HEK293 (cell line): ENCODE data around the gene PRPF6.
A peak's percentile ranks its signal among the peaks of the same experiment; 100 is the strongest.

Experiments used
- CTCF ChIA-PET: fragments of 350-600 bp; formaldehyde crosslinking; extraction: SDS; loops from one replicate; lab custom pipeline; 2021; ENCODE audit warnings: antibody characterized with exemption; lab: Yijun Ruan, JAX
- POLR2A ChIA-PET: fragments of 300-600 bp; formaldehyde crosslinking; extraction: SDS; loops from one replicate; lab custom pipeline; 2020; ENCODE audit warnings: antibody characterized with exemption, inconsistent platforms; lab: Yijun Ruan, JAX
- H3K27ac ChIP-seq: fragments of 200-500 bp; sonication (Bioruptor generic); 2 replicates; pipeline ENCODE4 v1.5.1; 2014; ENCODE audit warnings: low read depth, low read length, control low read depth, inconsistent platforms; ENCODE audit errors: extremely low read depth
- H3K36me3 ChIP-seq, 2 experiments: fragments of 200-500 bp in 1 of 2; sonication (Bioruptor generic) in 1 of 2; 1 replicate in 1 of 2; 2 replicates in 1 of 2; pipeline ENCODE4 v1.5.1; 2014 to 2017; ENCODE audit warnings: inconsistent platforms in 2 of 2, low read length in 2 of 2; ENCODE audit not compliant: control insufficient read depth in 2 of 2, insufficient read depth in 1 of 2
- H3K4me1 ChIP-seq: fragments of 200-500 bp; sonication (Bioruptor generic); 2 replicates; pipeline ENCODE4 v1.5.1; 2014; ENCODE audit warnings: mild to moderate bottlenecking, low read length, inconsistent platforms; ENCODE audit not compliant: control insufficient read depth, insufficient read depth
- H3K4me3 ChIP-seq: 2 replicates; pipeline ENCODE4 v1.5.1; 2011; ENCODE audit warnings: low read depth, mild to moderate bottlenecking, control low read depth, low read length, moderate library complexity
- H3K9me3 ChIP-seq: fragments of 200-500 bp; sonication (Bioruptor generic); 2 replicates; pipeline ENCODE4 v1.5.1; 2014; ENCODE audit warnings: low read depth, low read length, inconsistent platforms; ENCODE audit not compliant: control insufficient read depth, insufficient read depth
- FEZF1 ChIP-seq: fragments of 450-650 bp; formaldehyde crosslinking; IDR thresholded peaks from 2 replicates; pipeline ENCODE4 v1.5.1; 2016; ENCODE audit warnings: missing biosample characterization, missing genetic modification characterization
- GLIS1 ChIP-seq: fragments of 450-650 bp; formaldehyde crosslinking; IDR thresholded peaks from 2 replicates; pipeline ENCODE4 v1.5.1; 2016; ENCODE audit warnings: missing biosample characterization, missing genetic modification characterization
- MZF1 ChIP-seq: fragments of 450-650 bp; formaldehyde crosslinking; IDR thresholded peaks from 2 replicates; pipeline ENCODE4 v1.5.1; 2017; ENCODE audit warnings: missing biosample characterization, missing genetic modification characterization, borderline replicate concordance
- REPIN1 ChIP-seq: fragments of 450-650 bp; formaldehyde crosslinking; IDR thresholded peaks from 2 replicates; pipeline ENCODE4 v1.5.1; 2017; ENCODE audit warnings: missing biosample characterization, missing genetic modification characterization, low read depth
- SP2 ChIP-seq: fragments of 450-650 bp; formaldehyde crosslinking; IDR thresholded peaks from 2 replicates; pipeline ENCODE4 v1.5.1; 2016; ENCODE audit warnings: missing biosample characterization, missing genetic modification characterization
- TRIM28 ChIP-seq: IDR thresholded peaks from 2 replicates; pipeline ENCODE4 v1.6.1; 2011; ENCODE audit warnings: low read length, control low read depth, borderline replicate concordance
- ZBTB7A ChIP-seq: fragments of 450-650 bp; formaldehyde crosslinking; IDR thresholded peaks from 2 replicates; pipeline ENCODE4 v1.5.1; 2016; ENCODE audit warnings: low read depth, missing biosample characterization, missing genetic modification characterization
- ZNF146 ChIP-seq: fragments of 450-650 bp; formaldehyde crosslinking; IDR thresholded peaks from 2 replicates; pipeline ENCODE4 v1.5.1; 2016; ENCODE audit warnings: missing biosample characterization, missing genetic modification characterization
- ZNF157 ChIP-seq: fragments of 450-650 bp; formaldehyde crosslinking; IDR thresholded peaks from 2 replicates; pipeline ENCODE4 v1.5.1; 2016; ENCODE audit warnings: missing biosample characterization, missing genetic modification characterization
- ZNF24 ChIP-seq: fragments of 450-650 bp; formaldehyde crosslinking; IDR thresholded peaks from 2 replicates; pipeline ENCODE4 v1.5.1; 2016; ENCODE audit warnings: missing biosample characterization, missing genetic modification characterization
- ZNF324 ChIP-seq: fragments of 450-650 bp; formaldehyde crosslinking; IDR thresholded peaks from 2 replicates; pipeline ENCODE4 v1.5.1; 2016; ENCODE audit warnings: missing biosample characterization, missing genetic modification characterization
- ZNF335 ChIP-seq: fragments of 450-650 bp; formaldehyde crosslinking; conservative IDR thresholded peaks from 2 replicates; pipeline ENCODE4 v1.5.1; 2016; ENCODE audit warnings: missing biosample characterization, missing genetic modification characterization
- ZNF416 ChIP-seq: fragments of 450-650 bp; formaldehyde crosslinking; IDR thresholded peaks from 2 replicates; pipeline ENCODE4 v1.5.1; 2016; ENCODE audit warnings: missing biosample characterization, missing genetic modification characterization
- ZNF423 ChIP-seq: fragments of 450-650 bp; formaldehyde crosslinking; IDR thresholded peaks from 2 replicates; pipeline ENCODE4 v1.5.1; 2016; ENCODE audit warnings: missing biosample characterization, missing genetic modification characterization
- ZNF501 ChIP-seq: fragments of 450-650 bp; formaldehyde crosslinking; IDR thresholded peaks from 2 replicates; pipeline ENCODE4 v1.5.1; 2016; ENCODE audit warnings: missing biosample characterization, missing genetic modification characterization
- ZNF560 ChIP-seq: fragments of 450-650 bp; formaldehyde crosslinking; IDR thresholded peaks from 2 replicates; pipeline ENCODE4 v1.5.1; 2017; ENCODE audit warnings: missing biosample characterization, missing genetic modification characterization, borderline replicate concordance
- ZNF561 ChIP-seq: fragments of 450-650 bp; IDR thresholded peaks from 2 replicates; pipeline ENCODE4 v1.5.1; 2018; ENCODE audit warnings: missing biosample characterization, missing genetic modification characterization, borderline replicate concordance
- ZNF610 ChIP-seq: fragments of 450-650 bp; formaldehyde crosslinking; IDR thresholded peaks from 2 replicates; pipeline ENCODE4 v1.5.1; 2016; ENCODE audit warnings: missing biosample characterization, missing genetic modification characterization, borderline replicate concordance
- ZNF626 ChIP-seq: fragments of 450-650 bp; sonication (Bioruptor Pico); formaldehyde crosslinking; IDR thresholded peaks from 2 replicates; pipeline ENCODE4 v1.5.1; 2018; ENCODE audit warnings: missing biosample characterization, missing genetic modification characterization, inconsistent platforms
- ZNF768 ChIP-seq: fragments of 450-650 bp; formaldehyde crosslinking; IDR thresholded peaks from 2 replicates; pipeline ENCODE4 v1.5.1; 2018; ENCODE audit warnings: missing biosample characterization, mild to moderate bottlenecking, missing genetic modification characterization
- ZNF777 ChIP-seq: fragments of 450-650 bp; formaldehyde crosslinking; IDR thresholded peaks from 2 replicates; pipeline ENCODE4 v1.5.1; 2017; ENCODE audit warnings: missing biosample characterization, missing genetic modification characterization, borderline replicate concordance
- ZXDB ChIP-seq: fragments of 450-650 bp; formaldehyde crosslinking; IDR thresholded peaks from 2 replicates; pipeline ENCODE4 v1.5.1; 2016; ENCODE audit warnings: missing biosample characterization, missing genetic modification characterization
- TF ChIP-seq, protein P1 (sequence below): fragments of 450-650 bp; formaldehyde crosslinking; IDR thresholded peaks from 2 replicates; pipeline ENCODE4 v1.5.1; 2016; ENCODE audit warnings: missing biosample characterization, missing genetic modification characterization, borderline replicate concordance
- TF ChIP-seq, protein P2 (sequence below): sonication (generic); formaldehyde crosslinking; IDR thresholded peaks from 2 replicates; pipeline ENCODE4 v1.8.1; 2022; ENCODE audit warnings: mild to moderate bottlenecking, moderate library complexity, missing genetic modification reagents
- TF ChIP-seq, protein P3 (sequence below): fragments of 450-650 bp; formaldehyde crosslinking; IDR thresholded peaks from 2 replicates; pipeline ENCODE4 v1.5.1; 2016; ENCODE audit warnings: missing biosample characterization, missing genetic modification characterization
- TF ChIP-seq, protein P4 (sequence below): fragments of 450-650 bp; formaldehyde crosslinking; IDR thresholded peaks from 2 replicates; pipeline ENCODE4; 2016; ENCODE audit warnings: missing biosample characterization, missing genetic modification characterization
- TF ChIP-seq, protein P5 (sequence below): fragments of 450-650 bp; formaldehyde crosslinking; IDR thresholded peaks from 2 replicates; pipeline ENCODE4 v1.5.1; 2016; ENCODE audit warnings: missing biosample characterization, missing genetic modification characterization

Gene PRPF6

DNA sequence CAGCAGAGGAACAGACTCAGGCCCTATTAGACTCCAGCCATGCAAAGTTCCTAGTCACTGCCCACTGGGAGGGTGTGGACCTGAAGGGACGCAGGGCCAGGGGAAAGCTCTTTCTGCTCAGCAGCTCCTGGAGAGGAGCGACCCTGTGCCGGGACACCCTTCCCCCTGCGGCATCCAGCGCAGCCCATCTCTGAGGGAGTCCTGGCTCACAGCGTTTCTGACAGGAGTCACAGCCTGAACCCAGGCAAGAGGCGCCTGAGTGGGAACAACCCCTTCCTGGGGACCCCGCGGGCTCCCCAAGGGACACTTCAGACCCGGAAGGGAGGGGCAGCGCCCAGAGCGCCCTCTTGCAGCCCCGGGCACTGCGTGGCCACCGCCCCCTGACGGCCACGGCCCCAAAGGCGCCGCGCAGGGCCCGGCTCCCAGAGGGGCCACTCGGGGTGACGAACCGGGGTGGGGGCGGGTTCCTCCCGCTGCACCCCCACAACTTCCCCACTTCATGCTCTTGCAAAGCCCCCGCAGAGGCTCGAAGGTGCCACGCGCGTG, 25.6 kb upstream of the PRPF6 start (continued):
- TF ChIP-seq, protein P1, sequence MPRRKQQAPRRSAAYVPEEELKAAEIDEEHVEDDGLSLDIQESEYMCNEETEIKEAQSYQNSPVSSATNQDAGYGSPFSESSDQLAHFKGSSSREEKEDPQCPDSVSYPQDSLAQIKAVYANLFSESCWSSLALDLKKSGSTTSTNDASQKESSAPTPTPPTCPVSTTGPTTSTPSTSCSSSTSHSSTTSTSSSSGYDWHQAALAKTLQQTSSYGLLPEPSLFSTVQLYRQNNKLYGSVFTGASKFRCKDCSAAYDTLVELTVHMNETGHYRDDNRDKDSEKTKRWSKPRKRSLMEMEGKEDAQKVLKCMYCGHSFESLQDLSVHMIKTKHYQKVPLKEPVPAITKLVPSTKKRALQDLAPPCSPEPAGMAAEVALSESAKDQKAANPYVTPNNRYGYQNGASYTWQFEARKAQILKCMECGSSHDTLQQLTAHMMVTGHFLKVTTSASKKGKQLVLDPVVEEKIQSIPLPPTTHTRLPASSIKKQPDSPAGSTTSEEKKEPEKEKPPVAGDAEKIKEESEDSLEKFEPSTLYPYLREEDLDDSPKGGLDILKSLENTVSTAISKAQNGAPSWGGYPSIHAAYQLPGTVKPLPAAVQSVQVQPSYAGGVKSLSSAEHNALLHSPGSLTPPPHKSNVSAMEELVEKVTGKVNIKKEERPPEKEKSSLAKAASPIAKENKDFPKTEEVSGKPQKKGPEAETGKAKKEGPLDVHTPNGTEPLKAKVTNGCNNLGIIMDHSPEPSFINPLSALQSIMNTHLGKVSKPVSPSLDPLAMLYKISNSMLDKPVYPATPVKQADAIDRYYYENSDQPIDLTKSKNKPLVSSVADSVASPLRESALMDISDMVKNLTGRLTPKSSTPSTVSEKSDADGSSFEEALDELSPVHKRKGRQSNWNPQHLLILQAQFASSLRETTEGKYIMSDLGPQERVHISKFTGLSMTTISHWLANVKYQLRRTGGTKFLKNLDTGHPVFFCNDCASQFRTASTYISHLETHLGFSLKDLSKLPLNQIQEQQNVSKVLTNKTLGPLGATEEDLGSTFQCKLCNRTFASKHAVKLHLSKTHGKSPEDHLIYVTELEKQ (tag by site-specific recombination): no peak
- no peak for TF ChIP-seq ZNF626 (tag by site-specific recombination)
- no peak for TF ChIP-seq ZNF768 (tag by site-specific recombination)
- TF ChIP-seq REPIN1 (tag by site-specific recombination): no peak
- TF ChIP-seq GLIS1 (tag by site-specific recombination): peak; percentile 49
- TF ChIP-seq ZNF610 (tag by site-specific recombination): no peak
- TF ChIP-seq, protein P2, sequence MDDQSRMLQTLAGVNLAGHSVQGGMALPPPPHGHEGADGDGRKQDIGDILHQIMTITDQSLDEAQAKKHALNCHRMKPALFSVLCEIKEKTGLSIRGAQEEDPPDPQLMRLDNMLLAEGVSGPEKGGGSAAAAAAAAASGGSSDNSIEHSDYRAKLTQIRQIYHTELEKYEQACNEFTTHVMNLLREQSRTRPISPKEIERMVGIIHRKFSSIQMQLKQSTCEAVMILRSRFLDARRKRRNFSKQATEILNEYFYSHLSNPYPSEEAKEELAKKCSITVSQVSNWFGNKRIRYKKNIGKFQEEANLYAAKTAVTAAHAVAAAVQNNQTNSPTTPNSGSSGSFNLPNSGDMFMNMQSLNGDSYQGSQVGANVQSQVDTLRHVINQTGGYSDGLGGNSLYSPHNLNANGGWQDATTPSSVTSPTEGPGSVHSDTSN (CRISPR knock-in tag): no peak
- TF ChIP-seq, protein P3, sequence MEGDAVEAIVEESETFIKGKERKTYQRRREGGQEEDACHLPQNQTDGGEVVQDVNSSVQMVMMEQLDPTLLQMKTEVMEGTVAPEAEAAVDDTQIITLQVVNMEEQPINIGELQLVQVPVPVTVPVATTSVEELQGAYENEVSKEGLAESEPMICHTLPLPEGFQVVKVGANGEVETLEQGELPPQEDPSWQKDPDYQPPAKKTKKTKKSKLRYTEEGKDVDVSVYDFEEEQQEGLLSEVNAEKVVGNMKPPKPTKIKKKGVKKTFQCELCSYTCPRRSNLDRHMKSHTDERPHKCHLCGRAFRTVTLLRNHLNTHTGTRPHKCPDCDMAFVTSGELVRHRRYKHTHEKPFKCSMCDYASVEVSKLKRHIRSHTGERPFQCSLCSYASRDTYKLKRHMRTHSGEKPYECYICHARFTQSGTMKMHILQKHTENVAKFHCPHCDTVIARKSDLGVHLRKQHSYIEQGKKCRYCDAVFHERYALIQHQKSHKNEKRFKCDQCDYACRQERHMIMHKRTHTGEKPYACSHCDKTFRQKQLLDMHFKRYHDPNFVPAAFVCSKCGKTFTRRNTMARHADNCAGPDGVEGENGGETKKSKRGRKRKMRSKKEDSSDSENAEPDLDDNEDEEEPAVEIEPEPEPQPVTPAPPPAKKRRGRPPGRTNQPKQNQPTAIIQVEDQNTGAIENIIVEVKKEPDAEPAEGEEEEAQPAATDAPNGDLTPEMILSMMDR (tag by site-specific recombination): peak; percentile 89
- TF ChIP-seq ZXDB (tag by site-specific recombination): no peak
- peak; percentile 39; the same call in 1 of the 2 replicates for TF ChIP-seq ZNF561
- no peak for TF ChIP-seq ZNF324 (tag by site-specific recombination)
- no peak for TF ChIP-seq ZNF146 (tag by site-specific recombination)
- peak; percentile 56 for TF ChIP-seq SP2
- no peak for TF ChIP-seq MZF1 (tag by site-specific recombination)
- peak; percentile 92 for TF ChIP-seq ZNF423 (tag by site-specific recombination)
- TF ChIP-seq, protein P4, sequence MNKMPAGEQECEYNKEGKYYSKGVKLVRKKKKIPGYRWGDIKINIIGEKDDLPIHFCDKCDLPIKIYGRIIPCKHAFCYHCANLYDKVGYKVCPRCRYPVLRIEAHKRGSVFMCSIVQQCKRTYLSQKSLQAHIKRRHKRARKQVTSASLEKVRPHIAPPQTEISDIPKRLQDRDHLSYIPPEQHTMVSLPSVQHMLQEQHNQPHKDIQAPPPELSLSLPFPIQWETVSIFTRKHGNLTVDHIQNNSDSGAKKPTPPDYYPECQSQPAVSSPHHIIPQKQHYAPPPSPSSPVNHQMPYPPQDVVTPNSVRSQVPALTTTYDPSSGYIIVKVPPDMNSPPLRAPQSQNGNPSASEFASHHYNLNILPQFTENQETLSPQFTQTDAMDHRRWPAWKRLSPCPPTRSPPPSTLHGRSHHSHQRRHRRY (tag by site-specific recombination): no peak
- no peak for TF ChIP-seq ZNF777 (tag by site-specific recombination)

DNA sequence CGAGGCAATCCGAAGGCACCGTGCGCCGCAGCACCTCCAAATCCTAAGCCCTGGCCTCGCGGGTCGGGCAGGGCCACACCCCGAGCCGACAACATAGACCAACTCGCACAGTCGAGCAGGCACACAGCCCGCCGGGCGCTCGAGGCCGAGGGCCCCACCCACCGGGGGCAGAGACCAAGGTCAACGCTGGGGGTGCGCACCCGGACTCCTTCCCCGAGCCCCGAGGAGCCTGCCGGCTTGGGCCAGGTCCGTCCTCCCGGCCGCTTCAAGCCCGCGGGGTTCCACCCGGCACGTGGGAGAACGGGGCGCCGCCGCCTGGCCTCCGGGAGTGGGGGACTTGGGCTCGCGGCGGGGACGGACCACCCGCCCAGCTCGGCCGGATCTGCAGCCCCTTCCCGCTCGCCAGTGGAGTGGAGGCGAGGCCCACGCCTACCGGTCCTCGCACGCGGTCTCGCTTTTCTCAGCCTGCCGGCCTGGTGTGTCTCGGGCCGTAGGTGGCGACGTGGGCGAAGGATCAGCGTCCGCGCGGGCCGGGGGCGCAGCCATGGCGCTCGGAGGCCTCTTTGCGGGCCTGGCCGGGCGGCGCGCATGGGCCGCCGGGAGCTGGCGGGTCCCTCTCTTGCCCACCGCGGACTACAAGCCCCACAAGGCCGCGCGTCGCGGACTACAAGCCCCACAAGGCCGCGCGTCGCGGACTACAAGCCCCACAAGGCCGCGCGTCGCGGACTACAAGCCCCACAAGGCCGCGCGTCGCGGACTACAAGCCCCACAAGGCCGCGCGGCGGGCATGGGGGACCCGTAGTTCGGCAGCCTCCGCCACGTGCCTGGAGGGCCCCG, 24.9 kb upstream of the PRPF6 start, which contains the start of gene UCKL1:
Gene UCKL1 (minus strand): TSS at position 590 of the 837 bp plus-strand sequence. CDS start 44 bp downstream, at position 546.
- H3K9me3 ChIP-seq: no peaks in the 10 kb centered on the region
- peak within 1 kb of the TSS; percentile 99 for H3K4me3 ChIP-seq
- H3K36me3 ChIP-seq: peaks cover 0 to 30% of the 10 kb centered on the region in 2 experiments; a peak in 1 of 3 replicates
- ChIA-PET CTCF (interaction anchor here (0.5 to 1.4 kb wide), 5 partner anchors 9 to 63 kb away, joined by 3 to 5 read pairs (median 3); no protein-coding TSS in a partner anchor), POLR2A (interaction anchor here (0.6 to 2.7 kb wide), 14 partner anchors 8 to 248 kb away, joined by 3 to 21 read pairs (median 3); partner anchors contain the start of genes ARFRP1, PRPF6, TCEA2 and TPD52L2)
- peak within 1 kb of the TSS; percentile 94 for H3K27ac ChIP-seq
- H3K4me1 ChIP-seq: peaks cover 4% of the 10 kb centered on the region; the same call in 1 of the 2 replicates
- TF ChIP-seq ZBTB7A (tag by site-specific recombination) (no peak; the same call in 1 of the 2 replicates), ZNF560 (no peak), ZNF157 (tag by site-specific recombination) (no peak), ZNF335 (peak; percentile 22), ZNF24 (tag by site-specific recombination) (peak; percentile 14; the same call in 1 of the 2 replicates), ZNF501 (tag by site-specific recombination) (peak; percentile 48; the same call in 1 of the 2 replicates), FEZF1 (tag by site-specific recombination) (no peak; the same call in 1 of the 2 replicates), ZNF416 (tag by site-specific recombination) (no peak), TRIM28 (no peak)
- TF ChIP-seq, protein P5, sequence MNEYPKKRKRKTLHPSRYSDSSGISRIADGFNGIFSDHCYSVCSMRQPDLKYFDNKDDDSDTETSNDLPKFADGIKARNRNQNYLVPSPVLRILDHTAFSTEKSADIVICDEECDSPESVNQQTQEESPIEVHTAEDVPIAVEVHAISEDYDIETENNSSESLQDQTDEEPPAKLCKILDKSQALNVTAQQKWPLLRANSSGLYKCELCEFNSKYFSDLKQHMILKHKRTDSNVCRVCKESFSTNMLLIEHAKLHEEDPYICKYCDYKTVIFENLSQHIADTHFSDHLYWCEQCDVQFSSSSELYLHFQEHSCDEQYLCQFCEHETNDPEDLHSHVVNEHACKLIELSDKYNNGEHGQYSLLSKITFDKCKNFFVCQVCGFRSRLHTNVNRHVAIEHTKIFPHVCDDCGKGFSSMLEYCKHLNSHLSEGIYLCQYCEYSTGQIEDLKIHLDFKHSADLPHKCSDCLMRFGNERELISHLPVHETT (tag by site-specific recombination): 0 out of 2 replicates have a peak, but pooled peaks have one; percentile 27
